ENCODE measurements around the gene LHX1. TPM values are rescaled to one million over a fixed set of nuclear protein-coding genes. Genes with fewer than 3 reads are reported as not detected.

LHX1 gene
- polyA plus RNA-seq, 1 of the 3 experiments (the other 2 are of a cell fraction) = not detected

DNA sequence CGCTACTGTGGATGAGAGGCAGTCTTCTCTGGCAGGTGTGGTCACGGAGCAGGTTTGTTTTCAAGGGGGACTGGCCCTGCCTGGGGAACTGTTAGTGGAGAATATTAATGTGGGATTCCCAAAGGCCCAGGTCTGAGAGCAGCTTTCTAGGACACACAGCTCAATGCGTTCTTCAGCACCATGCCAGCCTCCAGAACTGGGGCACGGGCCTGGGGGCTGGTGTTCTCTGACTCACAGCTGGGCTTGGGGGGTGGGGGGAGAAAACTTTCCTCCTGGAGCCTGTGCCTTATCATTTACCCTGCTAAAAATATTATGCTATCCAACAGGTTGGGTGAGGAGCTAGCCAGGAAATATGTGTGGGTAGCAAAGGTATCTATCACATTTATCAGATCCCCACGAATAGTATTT, 13.5 kb upstream of the LHX1 start:
- Histone ChIP-seq H3K27me3 (ENCODE audit: insufficient read depth) (peaks cover 16% of the 10 kb centered on the region), H3K9ac (no peak overlapping the region)

DNA sequence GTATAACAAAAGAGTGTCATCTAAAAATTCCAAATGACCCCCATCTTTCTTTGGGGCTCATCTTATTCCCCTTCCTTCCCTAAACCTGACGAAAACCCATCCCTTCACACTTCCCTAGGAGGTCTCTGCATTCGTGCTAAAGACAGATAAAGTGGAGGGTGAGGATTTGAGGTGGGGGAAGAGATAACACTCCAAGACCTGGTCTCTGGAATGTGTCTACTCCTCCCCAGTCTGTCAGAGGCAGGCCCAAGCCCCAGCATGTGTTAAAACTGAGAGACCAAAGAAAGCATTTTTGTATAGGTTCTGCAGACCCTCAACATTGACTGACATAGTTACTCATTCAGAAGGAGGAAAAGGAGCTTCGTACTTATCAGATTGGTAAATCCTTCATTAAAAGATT, 11.0 kb upstream of the LHX1 start:
- H3K4me3 ChIP-seq (ENCODE audit: low read depth in 2 of 2, low read length in 1 of 2) = no peak overlapping the region
- H3K27me3 ChIP-seq (ENCODE audit: insufficient read depth) = peaks cover 40% of the 10 kb centered on the region
- no peak overlapping the region for H2AFZ ChIP-seq (ENCODE audit: low read depth)
- no peak for DNase-seq
- H3K4me1 ChIP-seq (ENCODE audit: control insufficient read depth in 1 of 2, insufficient read depth in 2 of 2, low read depth in 1 of 2, low read length in 1 of 2) = no peaks in the 10 kb centered on the region
- no peaks in the 10 kb centered on the region for H4K20me1 ChIP-seq (ENCODE audit: insufficient read depth)
- no peak overlapping the region for H3K27ac ChIP-seq (ENCODE audit: low read depth in 2 of 2, low read length in 1 of 2)
- ChIA-PET CTCF (no interaction called here), POLR2A (no interaction called here)
- no peak overlapping the region for H3K4me2 ChIP-seq
- no peaks in the 10 kb centered on the region for H3F3A ChIP-seq (replicated peaks; ENCODE audit: insufficient read depth)
- H3K9ac ChIP-seq = no peak overlapping the region
- H3K79me2 ChIP-seq (ENCODE audit: insufficient read depth) = no peaks in the 10 kb centered on the region
- no peaks in the 10 kb centered on the region for H3K9me2 ChIP-seq
- H3K36me3 ChIP-seq (replicated peaks in 1 of 2; ENCODE audit: control insufficient read depth in 1 of 2, insufficient read depth in 2 of 2, low read length in 1 of 2) = no peaks in the 10 kb centered on the region
- H3K9me3 ChIP-seq = no peaks in the 10 kb centered on the region
- 71% methylated on average over 3 of the region's 3 CpGs for WGBS (ENCODE audit: low lambda C conversion rate)
- TF ChIP-seq TAF1 (IDR thresholded peaks at IDR 0.05; ENCODE audit: borderline replicate concordance, low read depth, low read length) = no peak
- no peak for TF ChIP-seq MEF2A (IDR thresholded peaks at IDR 0.05; ENCODE audit: borderline replicate concordance, low read depth)
- no peak for TF ChIP-seq JUND (IDR thresholded peaks at IDR 0.05)
- no peak for TF ChIP-seq SMC3 (IDR thresholded peaks at IDR 0.05; ENCODE audit: low read depth, low read length)
- TF ChIP-seq, protein P1, sequence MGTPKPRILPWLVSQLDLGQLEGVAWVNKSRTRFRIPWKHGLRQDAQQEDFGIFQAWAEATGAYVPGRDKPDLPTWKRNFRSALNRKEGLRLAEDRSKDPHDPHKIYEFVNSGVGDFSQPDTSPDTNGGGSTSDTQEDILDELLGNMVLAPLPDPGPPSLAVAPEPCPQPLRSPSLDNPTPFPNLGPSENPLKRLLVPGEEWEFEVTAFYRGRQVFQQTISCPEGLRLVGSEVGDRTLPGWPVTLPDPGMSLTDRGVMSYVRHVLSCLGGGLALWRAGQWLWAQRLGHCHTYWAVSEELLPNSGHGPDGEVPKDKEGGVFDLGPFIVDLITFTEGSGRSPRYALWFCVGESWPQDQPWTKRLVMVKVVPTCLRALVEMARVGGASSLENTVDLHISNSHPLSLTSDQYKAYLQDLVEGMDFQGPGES (IDR thresholded peaks at IDR 0.05; ENCODE audit: low read depth, low read length) = no peak
- TF ChIP-seq, protein P2, sequence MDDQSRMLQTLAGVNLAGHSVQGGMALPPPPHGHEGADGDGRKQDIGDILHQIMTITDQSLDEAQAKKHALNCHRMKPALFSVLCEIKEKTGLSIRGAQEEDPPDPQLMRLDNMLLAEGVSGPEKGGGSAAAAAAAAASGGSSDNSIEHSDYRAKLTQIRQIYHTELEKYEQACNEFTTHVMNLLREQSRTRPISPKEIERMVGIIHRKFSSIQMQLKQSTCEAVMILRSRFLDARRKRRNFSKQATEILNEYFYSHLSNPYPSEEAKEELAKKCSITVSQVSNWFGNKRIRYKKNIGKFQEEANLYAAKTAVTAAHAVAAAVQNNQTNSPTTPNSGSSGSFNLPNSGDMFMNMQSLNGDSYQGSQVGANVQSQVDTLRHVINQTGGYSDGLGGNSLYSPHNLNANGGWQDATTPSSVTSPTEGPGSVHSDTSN (IDR thresholded peaks at IDR 0.05) = no peak
- TF ChIP-seq, protein P3, sequence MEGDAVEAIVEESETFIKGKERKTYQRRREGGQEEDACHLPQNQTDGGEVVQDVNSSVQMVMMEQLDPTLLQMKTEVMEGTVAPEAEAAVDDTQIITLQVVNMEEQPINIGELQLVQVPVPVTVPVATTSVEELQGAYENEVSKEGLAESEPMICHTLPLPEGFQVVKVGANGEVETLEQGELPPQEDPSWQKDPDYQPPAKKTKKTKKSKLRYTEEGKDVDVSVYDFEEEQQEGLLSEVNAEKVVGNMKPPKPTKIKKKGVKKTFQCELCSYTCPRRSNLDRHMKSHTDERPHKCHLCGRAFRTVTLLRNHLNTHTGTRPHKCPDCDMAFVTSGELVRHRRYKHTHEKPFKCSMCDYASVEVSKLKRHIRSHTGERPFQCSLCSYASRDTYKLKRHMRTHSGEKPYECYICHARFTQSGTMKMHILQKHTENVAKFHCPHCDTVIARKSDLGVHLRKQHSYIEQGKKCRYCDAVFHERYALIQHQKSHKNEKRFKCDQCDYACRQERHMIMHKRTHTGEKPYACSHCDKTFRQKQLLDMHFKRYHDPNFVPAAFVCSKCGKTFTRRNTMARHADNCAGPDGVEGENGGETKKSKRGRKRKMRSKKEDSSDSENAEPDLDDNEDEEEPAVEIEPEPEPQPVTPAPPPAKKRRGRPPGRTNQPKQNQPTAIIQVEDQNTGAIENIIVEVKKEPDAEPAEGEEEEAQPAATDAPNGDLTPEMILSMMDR (IDR thresholded peaks at IDR 0.05) = no peak
- TF ChIP-seq FOXJ3 (CRISPR knock-in tag; IDR thresholded peaks at IDR 0.05) = no peak

More for the DNA sequence above, 13.5 kb upstream of the LHX1 start:
- Histone ChIP-seq H3K4me1 (ENCODE audit: control insufficient read depth in 1 of 2, insufficient read depth in 2 of 2, low read depth in 1 of 2, low read length in 1 of 2) (no peaks in the 10 kb centered on the region; a peak in 1 of 4 replicates), H2AFZ (ENCODE audit: low read depth) (no peak overlapping the region), H4K20me1 (ENCODE audit: insufficient read depth) (no peaks in the 10 kb centered on the region), H3K9me2 (no peaks in the 10 kb centered on the region), H3K36me3 (replicated peaks in 1 of 2; ENCODE audit: control insufficient read depth in 1 of 2, insufficient read depth in 2 of 2, low read length in 1 of 2) (no peaks in the 10 kb centered on the region), H3K9me3 (no peaks in the 10 kb centered on the region), H3K79me2 (ENCODE audit: insufficient read depth) (no peaks in the 10 kb centered on the region), H3F3A (replicated peaks; ENCODE audit: insufficient read depth) (no peaks in the 10 kb centered on the region), H3K27ac (ENCODE audit: low read depth in 2 of 2, low read length in 1 of 2) (no peak overlapping the region), H3K4me3 (ENCODE audit: low read depth in 2 of 2, low read length in 1 of 2) (no peak overlapping the region), H3K4me2 (no peak overlapping the region)
- CTCF ChIA-PET = interaction anchor here (0.6 to 1.6 kb wide), 5 partner anchors 11 to 298 kb away, joined by 3 to 4 read pairs (median 3); no protein-coding TSS in a partner anchor
- DNase-seq = no peak
- TF ChIP-seq YY1 (IDR thresholded peaks at IDR 0.05; ENCODE audit: low read depth) = no peak
- no peak for TF ChIP-seq TAF1 (IDR thresholded peaks at IDR 0.05; ENCODE audit: borderline replicate concordance, low read depth, low read length)
- no peak for TF ChIP-seq NRF1 (IDR thresholded peaks at IDR 0.05; ENCODE audit: low read depth, low read length)
- TF ChIP-seq GATA2 (CRISPR knock-in tag; IDR thresholded peaks at IDR 0.05) = no peak
- no peak for TF ChIP-seq FOSL2 (IDR thresholded peaks at IDR 0.05; ENCODE audit: borderline replicate concordance, low read depth)
- no peak for TF ChIP-seq POLR2AphosphoS5 (IDR thresholded peaks at IDR 0.05; ENCODE audit: low read depth, low read length)
- TF ChIP-seq, protein P4, sequence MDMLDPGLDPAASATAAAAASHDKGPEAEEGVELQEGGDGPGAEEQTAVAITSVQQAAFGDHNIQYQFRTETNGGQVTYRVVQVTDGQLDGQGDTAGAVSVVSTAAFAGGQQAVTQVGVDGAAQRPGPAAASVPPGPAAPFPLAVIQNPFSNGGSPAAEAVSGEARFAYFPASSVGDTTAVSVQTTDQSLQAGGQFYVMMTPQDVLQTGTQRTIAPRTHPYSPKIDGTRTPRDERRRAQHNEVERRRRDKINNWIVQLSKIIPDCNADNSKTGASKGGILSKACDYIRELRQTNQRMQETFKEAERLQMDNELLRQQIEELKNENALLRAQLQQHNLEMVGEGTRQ (IDR thresholded peaks at IDR 0.05; ENCODE audit: borderline replicate concordance, low read depth, low read length) = no peak
- TF ChIP-seq, protein P3 (IDR thresholded peaks at IDR 0.05) = no peak
- TF ChIP-seq, protein P1 (IDR thresholded peaks at IDR 0.05; ENCODE audit: low read depth, low read length) = no peak
- TF ChIP-seq JUND (IDR thresholded peaks at IDR 0.05) = no peak
- no peak for TF ChIP-seq FOXJ3 (CRISPR knock-in tag; IDR thresholded peaks at IDR 0.05)
- no peak for TF ChIP-seq GABPA (IDR thresholded peaks at IDR 0.05; ENCODE audit: low read depth)
- WGBS (ENCODE audit: low lambda C conversion rate) = 57% methylated on average over 5 of the region's 5 CpGs
- POLR2A ChIA-PET = no interaction called here
